Thoracic aorta (tissue), 2 donors: Measurements from ENCODE around the gene RETREG2. TPM values are rescaled to one million over a fixed set of nuclear protein-coding genes. Genes with fewer than 3 reads are reported as not detected.

Experiments used
- ATAC-seq: fragments of 150-250 bp; one replicate; pipeline ENCODE4 v1.8.0; 2017; ENCODE audit warnings: low read depth; ENCODE audit not compliant: insufficient number of reproducible peaks, low FRiP score
- DNase-seq: peaks from one replicate; pipeline ENCODE4 v3.0.0-alpha.2; 2020; ENCODE audit warnings: low spot score
- H3K27ac ChIP-seq, 2 donors: fragments of 200-600 bp; sonication (generic); 1 replicate in 1 of 2; 2 replicates in 1 of 2; pipeline ENCODE4 v1.5.1; 2016; ENCODE audit warnings: mild to moderate bottlenecking in 2 of 2, moderate library complexity in 2 of 2
- H3K27me3 ChIP-seq: fragments of 200-600 bp; sonication (generic); replicated peaks from 2 replicates; pipeline ENCODE4 v1.6.0; 2016; ENCODE audit warnings: mild to moderate bottlenecking; ENCODE audit not compliant: insufficient read depth
- H3K36me3 ChIP-seq: fragments of 200-600 bp; sonication (generic); one replicate; pipeline ENCODE4 v1.5.1; 2016
- H3K4me1 ChIP-seq, 2 donors: fragments of 200-600 bp; sonication (generic); 1 replicate in 1 of 2; 2 replicates in 1 of 2; pipeline versions ENCODE4 v1.5.1 to v1.6.0; 2016; ENCODE audit warnings: low read depth in 2 of 2, mild to moderate bottlenecking in 1 of 2; ENCODE audit not compliant: control insufficient read depth in 1 of 2
- H3K4me3 ChIP-seq: fragments of 200-600 bp; sonication (generic); 2 replicates; pipeline ENCODE4 v1.5.1; 2016; ENCODE audit warnings: mild to moderate bottlenecking
- H3K9me3 ChIP-seq: fragments of 200-600 bp; sonication (generic); 2 replicates; pipeline ENCODE4 v1.5.1; 2016
- total RNA-seq, 2 donors: library from RNA; depleted of rRNA; stranded (reverse); fragments of >200 nt; gene quantifications; one replicate each; pipeline versions ENCODE4 v1.1.0 to v1.2.3, GENCODE V29; 2016
- TF ChIP-seq, protein P1 (sequence below): fragments of 200-600 bp; sonication (generic); IDR thresholded peaks from one replicate; pipeline ENCODE4 v1.5.1; 2019; ENCODE audit warnings: antibody characterized with exemption

Gene RETREG2
- total RNA-seq, 2 donors from 2014 or later, result 43.8 to 58.6 TPM

DNA sequence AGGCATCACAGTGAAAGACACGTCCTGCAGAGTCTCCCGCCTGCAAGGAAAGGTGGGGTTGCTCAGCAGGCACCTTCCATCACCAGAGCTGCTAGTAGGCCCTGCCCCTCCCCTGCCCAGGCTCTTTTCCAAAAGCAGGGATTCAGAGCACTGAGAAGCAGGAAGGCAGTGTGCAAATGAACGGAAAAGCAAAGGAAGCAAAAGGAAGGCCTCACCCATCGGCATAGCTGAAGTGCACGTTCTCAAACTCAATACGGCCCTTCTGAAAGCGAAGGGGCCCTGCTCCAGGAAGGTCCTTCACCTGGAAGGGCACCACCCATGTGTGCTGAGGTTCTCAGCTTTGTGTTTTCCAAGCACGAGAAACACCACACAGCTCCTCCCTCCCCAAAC is 34.9 kb downstream of the RETREG2 start:
- TF ChIP-seq, protein P1, sequence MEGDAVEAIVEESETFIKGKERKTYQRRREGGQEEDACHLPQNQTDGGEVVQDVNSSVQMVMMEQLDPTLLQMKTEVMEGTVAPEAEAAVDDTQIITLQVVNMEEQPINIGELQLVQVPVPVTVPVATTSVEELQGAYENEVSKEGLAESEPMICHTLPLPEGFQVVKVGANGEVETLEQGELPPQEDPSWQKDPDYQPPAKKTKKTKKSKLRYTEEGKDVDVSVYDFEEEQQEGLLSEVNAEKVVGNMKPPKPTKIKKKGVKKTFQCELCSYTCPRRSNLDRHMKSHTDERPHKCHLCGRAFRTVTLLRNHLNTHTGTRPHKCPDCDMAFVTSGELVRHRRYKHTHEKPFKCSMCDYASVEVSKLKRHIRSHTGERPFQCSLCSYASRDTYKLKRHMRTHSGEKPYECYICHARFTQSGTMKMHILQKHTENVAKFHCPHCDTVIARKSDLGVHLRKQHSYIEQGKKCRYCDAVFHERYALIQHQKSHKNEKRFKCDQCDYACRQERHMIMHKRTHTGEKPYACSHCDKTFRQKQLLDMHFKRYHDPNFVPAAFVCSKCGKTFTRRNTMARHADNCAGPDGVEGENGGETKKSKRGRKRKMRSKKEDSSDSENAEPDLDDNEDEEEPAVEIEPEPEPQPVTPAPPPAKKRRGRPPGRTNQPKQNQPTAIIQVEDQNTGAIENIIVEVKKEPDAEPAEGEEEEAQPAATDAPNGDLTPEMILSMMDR, result no peak
- H3K4me1 ChIP-seq, result peaks cover 11 to 31% of the 10 kb centered on the region in 2 donors
- ATAC-seq, result no peak
- peaks cover 25% of the 10 kb centered on the region for H3K36me3 ChIP-seq
- H3K9me3 ChIP-seq, result no peaks in the 10 kb centered on the region
- no peak overlapping the region for H3K4me3 ChIP-seq
- DNase-seq, result no peak
- H3K27me3 ChIP-seq, result no peaks in the 10 kb centered on the region
- no peak overlapping the region for H3K27ac ChIP-seq

DNA sequence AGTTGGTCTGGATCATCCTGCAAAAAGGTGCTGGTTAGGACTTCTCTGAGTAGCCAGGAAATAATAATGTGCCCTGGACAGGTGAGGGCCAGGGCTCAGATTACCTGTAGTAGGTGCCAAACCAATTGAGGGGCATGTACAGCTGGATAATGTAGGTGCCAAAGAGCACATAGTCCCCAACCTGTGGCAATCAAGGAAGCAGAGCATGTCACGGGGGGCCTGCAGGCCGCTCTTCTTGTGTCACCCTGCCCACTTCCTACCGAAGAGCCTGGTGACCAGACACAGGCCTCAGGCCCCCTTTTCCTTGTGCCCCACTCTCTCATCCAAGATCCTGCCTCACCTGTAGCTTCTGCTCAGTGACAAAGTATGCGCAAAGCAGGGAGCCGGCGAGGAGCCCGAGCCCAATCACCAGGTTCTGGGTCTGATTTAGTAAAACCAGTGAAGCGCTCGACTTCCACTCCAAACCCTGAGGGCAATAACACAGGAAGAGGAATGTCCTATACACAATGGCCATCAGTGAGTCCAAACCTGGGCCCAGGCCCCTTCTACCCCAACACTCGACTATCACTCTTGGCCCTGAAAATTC is 35.5 kb downstream of the RETREG2 start:
- Histone ChIP-seq H3K27me3 (no peaks in the 10 kb centered on the region), H3K27ac (no peak overlapping the region), H3K4me1 (peaks cover 8 to 31% of the 10 kb centered on the region in 2 donors), H3K9me3 (no peaks in the 10 kb centered on the region), H3K4me3 (no peak overlapping the region), H3K36me3 (peaks cover 25% of the 10 kb centered on the region)
- ATAC-seq (no peak), DNase-seq (no peak)
- TF ChIP-seq, protein P1, result no peak

GRCh38 chr2:219214141-219214540 is 36.1 kb downstream of the RETREG2 start:
- no peak for DNase-seq
- Histone ChIP-seq H3K9me3 (no peaks in the 10 kb centered on the region), H3K36me3 (peaks cover 25% of the 10 kb centered on the region), H3K4me1 (peaks cover 10 to 28% of the 10 kb centered on the region in 2 donors), H3K27me3 (no peaks in the 10 kb centered on the region), H3K4me3 (no peak overlapping the region), H3K27ac (no peak overlapping the region)
- no peak for ATAC-seq
- TF ChIP-seq, protein P1, result no peak

DNA sequence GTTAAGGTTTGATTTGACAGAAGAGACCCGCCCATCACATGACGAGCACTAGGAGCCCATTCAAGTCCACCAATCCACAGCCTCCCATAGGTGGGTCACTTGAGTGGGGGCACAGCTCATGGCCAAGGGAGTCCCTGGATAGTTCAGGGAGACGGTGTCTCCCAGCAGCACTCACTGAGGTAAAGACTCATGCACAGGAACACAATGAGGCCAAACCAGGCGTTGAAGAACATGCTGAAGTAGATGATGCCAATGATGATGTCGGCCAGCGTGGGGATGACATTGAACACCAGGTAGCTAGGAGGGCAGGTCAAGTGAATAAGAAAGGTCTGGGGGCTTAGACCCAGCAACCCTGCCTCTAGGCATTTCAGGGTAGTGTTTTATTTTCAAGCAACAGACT is 36.7 kb downstream of the RETREG2 start:
- peaks cover 23% of the 10 kb centered on the region for H3K36me3 ChIP-seq
- H3K27ac ChIP-seq, result no peak overlapping the region
- ATAC-seq (no peak), DNase-seq (no peak)
- H3K4me3 ChIP-seq, result no peak overlapping the region
- H3K9me3 ChIP-seq, result no peaks in the 10 kb centered on the region
- peaks cover 16 to 34% of the 10 kb centered on the region in 2 donors for H3K4me1 ChIP-seq
- TF ChIP-seq, protein P1, result no peak
- H3K27me3 ChIP-seq, result no peaks in the 10 kb centered on the region

DNA sequence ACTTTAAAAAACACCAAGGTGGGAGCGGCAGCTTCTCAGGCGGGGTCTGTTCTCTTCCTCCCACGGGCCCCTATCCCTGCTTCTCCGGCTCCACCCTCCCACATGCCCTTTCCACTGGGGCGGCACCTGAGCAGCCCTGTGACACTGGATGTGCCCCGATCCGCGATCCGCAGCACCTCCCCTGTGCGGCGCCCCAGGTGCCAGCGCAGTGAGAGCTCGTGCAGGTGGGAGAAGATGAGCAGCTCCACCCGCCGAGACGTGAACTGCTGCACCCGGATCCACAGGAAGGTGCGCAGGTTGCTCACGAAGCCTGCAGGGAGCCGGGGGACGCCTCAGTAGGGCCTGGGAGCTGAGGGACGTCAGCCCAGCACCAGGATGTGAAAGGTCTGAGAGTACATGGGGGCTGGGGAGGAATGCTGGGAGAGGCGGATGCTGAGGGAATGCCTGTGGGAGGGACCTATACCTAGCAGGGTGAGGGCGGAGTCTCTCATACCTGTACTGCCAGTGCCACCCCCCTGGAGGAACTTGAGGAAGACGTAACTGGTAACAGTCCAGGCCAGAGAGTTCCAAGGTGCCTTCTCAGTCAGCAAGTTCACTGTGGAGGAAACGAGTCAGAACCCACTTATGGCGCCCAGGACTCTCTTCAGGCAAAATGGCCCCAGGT is 37.9 kb downstream of the RETREG2 start:
- H3K27me3 ChIP-seq, result no peaks in the 10 kb centered on the region
- peaks cover 34% of the 10 kb centered on the region for H3K36me3 ChIP-seq
- DNase-seq (no peak), ATAC-seq (no peak)
- peaks cover 17 to 39% of the 10 kb centered on the region in 2 donors for H3K4me1 ChIP-seq
- no peak overlapping the region for H3K4me3 ChIP-seq
- H3K27ac ChIP-seq, result peak overlapping the region; percentile 1 to 89
- TF ChIP-seq, protein P1, result no peak
- H3K9me3 ChIP-seq, result no peaks in the 10 kb centered on the region
